ENCODE data around the gene RAF1.
"Not testable (repeated sequence)": the region's sequence is repeated elsewhere in the genome, so short reads cannot be mapped to it uniquely, and the experiment has no call there.

The RAF1 gene

DNA sequence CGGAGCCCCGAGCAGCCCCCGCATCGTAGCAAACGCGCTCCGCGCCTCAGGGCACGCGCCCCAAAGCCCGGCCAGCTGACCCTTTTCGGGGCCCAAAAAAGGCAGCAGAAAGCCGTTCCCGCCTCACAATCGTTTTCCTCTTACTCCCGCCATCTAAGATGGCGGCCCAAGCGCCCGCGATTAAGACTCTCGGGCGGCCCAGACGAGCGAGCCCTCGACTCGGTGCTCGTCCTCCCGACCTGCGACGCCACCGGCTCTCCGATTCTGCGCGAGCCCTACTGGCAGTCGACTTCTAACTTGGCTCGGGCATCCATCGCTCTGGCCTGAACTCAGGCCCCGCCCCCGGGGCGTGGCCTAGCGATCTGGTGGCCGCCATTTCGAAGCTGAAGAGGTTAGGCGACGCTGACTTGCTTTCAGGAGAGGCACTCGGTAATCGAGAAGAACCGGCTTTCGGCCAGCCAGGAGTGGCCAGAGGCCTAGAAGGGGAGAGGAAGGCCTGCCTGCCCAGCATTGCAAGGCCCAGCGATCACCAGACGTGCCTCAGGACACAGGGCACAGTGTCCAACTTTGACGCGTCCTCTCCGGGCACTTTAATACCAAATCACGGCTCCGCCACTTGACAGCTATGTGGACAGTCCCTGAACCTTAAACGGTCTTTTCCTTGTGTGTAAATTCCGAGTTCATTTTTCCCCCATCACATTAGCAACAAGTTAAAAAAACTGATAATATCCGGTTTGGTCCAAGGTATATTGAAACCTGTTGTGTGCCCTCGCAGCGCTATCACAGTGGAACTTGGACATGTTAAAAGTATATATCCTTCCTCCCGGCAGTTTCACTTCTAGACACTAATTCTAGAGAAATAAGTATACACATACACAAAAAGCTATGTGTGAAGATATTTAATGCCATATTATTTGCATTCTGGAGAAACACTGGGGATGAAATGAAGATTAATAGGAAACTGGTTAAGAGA is at the start of gene RAF1:
TSS of gene RAF1 (minus strand) at position 182 of the 973 bp plus-strand sequence. CDS start 45,396 bp downstream, outside the sequence.
- peak; percentile 98 for DNase-seq

DNA sequence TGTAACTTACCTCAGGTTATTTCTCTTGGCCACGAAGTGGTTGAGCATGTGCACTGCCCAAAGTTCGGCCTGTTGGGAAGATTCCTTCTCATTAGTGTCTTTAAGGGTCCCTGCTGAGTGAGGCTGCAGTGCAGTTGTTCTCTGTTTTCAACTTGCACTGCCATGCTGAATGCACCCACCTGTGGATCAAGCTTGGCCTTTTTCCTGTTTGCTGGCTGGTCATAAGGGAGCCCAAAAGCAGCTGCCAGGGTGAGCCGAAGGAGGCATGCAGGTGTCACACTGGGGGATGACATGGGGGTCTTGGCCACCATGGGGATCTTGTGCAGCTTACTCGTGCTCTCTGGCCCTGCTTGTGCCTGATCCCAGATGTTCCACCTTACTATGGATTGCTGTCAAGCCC is 46.1 kb upstream of the RAF1 start:
- no peak for DNase-seq

DNA sequence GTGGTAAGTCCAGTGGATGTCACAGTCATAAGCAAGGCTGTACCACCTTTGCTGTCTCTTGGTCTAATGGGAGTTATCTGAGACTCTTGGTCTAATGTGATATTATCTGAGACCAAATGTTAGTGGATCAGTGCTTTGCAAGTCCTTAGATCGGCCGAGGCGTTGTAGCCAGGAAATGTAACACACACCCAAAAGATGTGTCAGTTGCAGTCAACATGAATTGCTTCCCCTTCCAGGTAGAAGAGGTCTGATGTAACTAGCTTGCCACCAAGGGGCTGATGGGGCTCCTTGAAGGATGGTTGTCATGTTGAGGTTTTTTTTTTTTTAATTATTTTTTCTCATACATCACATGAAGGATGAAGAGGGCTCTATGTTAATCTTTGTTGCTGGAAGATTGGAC is 45.4 kb upstream of the RAF1 start:
- no peak for DNase-seq

DNA sequence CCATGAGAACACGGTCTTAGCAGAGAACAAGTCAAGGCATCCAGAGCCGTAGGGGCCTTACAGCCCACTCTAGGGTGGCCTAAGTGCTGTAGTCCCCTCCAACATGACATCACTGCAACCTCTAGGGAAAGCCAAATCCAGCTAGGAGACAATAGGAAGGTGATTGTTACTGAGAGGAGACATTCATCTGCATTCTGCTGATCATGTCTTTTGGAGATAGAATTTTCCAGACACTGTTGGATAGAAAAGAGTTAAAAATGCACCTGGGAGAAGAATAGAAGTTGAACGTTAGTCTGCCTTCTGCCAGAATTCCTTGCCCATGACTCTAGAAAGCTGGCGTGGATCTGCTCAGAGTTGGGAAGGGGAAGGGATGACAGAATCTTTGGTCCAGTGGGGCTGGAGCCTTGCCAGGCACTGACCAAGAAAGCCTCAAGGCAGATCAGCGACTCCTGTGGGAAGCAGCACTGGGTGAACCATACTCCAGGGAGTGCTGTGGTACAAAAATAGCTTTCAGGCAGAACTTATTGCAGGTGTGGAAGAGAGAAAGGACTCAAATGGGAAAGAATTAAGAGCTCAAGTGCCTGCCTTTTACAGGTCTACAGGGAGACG is 44.8 kb upstream of the RAF1 start:
- peak; percentile 96 for DNase-seq

DNA sequence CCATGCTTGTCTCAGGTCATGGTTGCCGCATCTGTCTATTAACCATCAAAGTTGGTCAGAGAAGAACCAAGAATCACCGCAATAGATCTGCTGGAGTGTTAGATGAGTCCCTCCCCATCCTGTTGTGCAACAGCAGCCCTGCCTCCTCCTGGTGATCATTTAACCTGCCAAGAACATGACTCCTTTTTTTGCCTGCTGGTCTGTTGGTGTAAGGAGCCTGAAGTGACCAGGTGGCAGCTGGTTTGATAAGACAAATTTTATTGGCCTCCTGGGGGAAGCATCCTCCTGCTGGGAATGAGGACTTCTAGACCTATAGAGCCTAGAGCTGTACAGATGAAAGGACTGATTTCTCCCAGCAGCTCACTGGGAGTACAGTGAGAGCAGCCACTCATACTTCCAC is 43.5 kb upstream of the RAF1 start:
- peak; percentile 22 for DNase-seq

DNA sequence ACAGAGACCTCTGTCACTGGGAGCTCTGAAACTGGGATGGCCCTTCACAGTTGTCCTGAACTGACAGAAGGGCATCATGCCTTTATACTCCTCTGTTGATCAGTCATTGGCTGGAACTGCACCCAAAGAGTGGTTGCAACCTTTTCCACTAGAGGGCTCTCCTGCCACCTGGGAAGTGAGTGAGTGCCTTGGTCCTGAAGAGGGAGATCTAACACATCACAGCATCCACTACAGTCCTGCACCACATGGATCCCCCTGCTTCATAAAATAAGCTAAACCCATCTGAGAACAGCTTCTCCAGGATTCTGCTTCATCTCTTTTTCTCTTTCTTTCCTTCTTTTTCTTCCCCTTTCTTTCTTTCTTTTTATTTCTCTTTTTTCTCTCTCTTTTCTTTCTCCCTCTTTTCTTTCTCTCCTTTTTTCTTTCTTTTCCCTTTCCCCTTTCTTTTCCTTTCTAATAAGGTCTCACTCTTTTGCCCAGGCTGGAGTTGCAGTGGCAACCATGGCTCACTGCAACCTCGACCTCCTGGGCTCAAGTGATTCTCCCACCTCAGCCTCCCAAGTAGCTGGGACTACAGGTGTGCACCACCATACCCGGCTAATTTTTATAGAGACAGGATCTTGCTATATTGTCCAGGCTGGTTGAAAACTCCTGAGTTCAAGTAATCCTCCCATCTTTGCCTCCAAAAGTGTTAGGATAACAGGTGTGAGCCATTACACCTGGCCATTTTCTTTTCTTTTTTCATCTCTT is 42.8 kb upstream of the RAF1 start:
- peak; percentile 78 for DNase-seq

DNA sequence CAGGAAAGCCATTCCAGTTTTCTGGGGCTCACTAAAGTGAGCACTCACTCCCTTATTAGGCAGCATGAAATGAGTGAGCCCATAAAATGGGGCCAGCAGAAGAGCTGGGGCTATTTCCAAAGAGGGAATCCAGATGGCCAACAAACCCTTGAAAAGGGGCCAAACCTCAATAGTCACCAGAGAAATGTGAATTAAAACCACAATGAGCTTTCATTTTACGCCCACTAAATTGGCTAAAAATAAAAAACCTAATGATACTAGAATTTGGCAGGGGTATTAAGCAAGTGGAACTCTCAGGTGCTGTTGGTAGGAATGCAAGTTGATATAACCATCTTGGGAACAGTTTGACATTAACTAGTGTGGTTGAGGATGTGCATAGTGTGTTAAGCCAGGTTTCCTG is 42.1 kb upstream of the RAF1 start:
- DNase-seq, result peak; percentile 72

DNA sequence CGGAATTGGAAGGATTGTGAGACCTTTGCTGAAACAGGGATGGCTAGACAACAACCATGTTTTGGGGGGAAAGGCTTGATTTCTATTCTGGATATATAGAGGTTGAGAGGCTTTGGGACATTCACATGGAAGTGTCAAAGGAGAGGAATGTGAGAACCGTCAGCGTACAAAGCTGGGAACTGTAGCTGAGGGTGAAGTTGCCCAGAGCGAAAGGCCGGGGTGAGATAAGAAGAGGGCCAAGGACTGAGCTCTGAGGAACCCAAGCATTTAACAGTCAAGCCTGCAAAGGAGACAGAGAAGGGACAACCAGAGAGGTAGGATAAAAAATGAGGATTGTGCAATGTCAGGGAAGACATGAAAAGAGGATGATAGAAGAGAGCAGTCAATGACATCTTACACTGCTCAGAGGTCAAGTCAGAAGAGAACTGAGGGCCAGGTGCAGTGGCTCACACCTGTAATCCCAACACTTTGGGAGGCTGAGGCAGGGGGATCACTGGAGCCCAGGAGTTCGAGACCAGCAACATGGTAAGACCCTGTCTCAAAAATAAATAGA is 41.5 kb upstream of the RAF1 start:
- DNase-seq, result no peak

DNA sequence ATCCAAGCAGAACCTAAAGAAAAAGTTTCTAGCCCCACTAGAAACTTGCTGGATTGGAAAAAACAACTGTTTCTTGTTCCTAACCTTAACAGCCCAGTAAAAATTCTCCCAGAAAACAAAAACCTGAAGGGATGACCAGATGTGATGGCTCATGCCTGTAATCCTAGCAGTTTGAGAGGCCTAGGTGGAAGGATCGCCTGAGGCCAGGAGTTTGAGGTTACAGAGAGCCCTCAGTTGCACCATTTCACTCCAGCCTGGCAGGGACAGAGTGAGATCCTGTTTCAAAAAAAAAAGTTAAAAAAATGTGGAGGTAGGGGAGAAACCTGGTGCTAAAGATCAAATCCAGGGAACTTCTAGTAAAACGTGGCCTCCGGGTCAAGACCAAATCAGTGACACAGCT is 38.6 kb upstream of the RAF1 start:
- no peak for DNase-seq

DNA sequence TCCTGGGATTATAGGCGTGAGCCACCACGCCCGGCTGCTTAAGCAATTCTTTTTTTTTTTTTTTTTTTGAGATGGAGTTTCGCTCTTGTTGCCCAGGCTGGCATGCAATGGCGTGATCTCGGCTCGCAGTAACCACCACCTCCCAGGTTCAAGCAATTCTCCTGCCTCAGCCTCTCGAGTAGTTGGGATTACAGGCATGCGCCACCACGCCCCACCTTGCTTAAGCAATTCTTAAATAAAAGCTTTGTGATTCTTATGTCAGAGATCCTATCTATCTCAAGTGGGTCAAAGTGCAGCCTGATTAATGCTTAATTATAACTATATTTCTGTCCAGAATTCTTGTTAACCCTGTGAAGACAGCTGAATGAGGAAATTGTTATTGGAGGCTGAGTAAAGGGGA is 37.7 kb upstream of the RAF1 start:
- not testable (repeated sequence) for DNase-seq

DNA sequence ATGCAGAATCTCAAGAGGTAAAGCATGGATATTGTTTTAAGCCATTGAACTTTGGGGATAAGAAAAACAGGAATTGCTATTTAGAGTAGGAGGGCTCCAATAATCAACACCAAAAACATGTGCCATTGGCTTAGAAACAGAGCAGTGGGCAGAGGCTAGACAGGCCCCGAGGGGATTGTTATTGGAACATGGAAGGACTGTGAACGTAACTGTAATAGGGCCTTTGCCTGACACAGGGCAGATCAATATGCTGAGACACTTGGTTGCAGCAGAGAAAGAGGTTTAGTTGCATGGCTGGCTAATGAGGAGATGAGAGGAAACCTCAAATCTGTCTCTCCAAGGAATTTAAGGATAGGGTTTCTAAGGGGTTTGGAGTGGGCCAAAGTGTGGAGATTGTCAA is 36.9 kb upstream of the RAF1 start:
- no peak for DNase-seq

DNA sequence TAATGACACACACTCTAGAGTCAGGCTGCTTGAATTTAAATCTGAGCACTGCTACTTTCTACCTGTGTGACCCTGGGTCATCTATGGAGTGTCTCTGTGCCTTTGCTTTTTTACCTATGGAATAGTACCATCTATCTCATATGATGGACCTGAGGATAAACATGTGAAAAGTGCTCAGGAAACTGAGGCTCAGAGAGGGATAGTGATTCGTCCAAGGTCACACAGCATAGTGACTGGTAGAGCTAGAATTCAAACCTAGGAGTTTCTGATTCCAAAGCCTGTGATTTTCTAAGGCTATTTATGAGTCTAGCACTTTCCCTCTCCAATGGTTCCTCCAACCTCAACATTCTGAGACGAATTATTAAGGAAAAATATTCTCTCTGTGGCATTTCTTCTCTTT is 32.0 kb upstream of the RAF1 start:
- no peak for DNase-seq

DNA sequence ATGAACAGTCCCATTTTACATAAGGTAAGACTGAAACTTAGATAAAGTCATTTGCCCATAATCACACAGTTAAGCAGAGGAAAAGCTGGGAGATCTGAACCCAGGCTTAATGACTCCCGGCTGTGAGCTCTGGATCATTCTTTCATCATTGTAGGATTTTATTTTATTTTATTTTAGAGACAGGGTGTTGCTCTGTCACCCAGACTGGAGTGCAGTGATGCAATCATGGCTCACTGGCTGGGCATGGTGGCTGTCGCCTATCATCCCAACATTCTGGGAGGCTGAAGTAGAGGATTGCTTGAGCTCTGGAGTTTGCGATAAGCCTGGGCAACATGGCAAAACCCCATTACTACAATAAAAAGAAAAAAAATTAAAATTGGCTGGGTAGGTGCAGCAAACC is 31.2 kb upstream of the RAF1 start:
- no peak for DNase-seq

DNA sequence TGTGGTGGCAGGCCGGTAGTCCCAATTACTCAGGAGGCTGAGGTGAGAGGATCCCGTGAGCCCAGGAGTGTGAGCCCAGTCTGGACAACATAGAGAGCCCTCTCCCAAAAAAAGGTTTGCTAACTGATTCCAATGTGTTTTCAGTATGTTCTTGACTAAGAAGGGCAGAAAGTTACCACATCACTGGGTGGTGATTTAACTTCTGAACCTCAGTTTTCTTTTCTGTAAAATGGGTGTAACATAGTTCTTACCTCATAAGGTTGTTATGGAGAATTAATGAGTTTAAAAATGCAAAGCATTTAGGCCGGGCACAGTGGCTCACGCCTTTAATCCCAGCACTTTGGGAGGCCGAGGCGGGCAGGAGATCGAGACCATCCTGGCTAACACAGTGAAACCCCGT is 28.5 kb upstream of the RAF1 start:
- DNase-seq, result no peak

DNA sequence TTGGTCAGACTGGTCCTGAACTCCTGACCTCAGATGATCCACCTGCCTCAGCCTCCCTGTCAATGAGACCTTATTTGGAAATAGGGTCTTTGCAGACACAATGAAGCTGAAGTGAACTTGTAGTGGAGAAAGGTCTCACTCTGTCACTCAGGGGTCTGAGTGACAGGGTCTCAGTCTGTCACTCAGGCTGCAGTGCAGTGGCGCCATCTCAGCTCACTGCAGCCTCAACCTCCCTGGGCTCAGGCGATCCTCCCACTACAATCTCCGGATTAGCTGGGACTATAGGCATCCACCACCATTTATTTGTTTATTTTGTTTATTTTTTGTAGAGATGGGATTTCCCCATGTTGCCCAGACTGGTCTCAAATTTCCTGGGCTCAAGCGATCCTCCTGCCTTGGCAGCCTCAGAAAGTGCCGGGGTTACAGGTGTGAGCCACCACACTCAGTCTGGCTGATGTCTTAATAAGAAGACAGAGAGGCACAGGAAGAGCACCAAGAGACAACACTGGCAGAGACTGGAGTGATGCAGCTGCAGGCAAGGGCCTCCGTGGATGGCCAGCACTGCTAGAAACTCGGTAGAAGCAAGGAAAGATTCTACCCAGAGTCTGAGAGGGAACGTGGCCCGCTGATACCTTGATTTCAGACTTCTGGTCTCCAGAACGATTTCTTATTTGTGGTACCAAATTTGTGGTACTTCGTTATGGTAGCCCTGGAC is 26.2 kb upstream of the RAF1 start:
- DNase-seq, result no peak

DNA sequence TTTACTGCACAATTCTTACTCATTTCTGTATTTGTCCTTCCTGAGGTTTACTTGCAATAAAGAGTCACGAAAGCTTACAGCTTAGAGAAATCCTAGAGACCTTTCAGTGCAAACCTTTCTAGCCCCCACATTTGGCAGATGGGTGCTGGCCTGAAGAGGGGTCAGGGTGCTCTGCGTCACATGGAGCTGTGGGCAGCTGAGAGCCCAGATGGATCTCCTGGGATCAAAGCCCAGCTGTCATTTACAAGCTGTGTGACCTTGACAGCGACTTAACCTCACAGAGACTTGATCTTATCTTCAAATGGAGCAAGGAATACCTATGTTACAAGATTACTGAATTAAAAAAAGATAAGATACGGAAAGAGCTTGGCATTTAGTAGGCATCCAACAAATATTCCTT is 24.0 kb upstream of the RAF1 start:
- no peak for DNase-seq

DNA sequence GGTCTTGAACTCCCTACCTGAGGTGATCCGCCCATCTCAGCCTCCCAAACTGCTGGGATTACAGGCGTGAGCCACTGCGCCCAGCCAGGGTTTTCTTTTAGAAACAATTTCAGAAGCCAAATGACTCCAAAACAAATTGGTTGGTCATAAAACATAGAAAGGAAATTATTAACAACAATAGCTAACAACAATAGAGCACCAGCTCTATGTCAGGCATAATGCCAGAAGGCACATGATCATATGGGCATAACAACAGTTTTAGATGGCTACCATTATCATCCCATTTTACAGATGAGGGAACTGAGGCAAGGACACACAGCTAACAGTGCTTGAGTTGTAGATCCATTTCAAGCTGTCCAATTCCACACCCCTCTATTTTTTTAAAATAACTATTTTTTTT is 22.2 kb upstream of the RAF1 start:
- no peak for DNase-seq

DNA sequence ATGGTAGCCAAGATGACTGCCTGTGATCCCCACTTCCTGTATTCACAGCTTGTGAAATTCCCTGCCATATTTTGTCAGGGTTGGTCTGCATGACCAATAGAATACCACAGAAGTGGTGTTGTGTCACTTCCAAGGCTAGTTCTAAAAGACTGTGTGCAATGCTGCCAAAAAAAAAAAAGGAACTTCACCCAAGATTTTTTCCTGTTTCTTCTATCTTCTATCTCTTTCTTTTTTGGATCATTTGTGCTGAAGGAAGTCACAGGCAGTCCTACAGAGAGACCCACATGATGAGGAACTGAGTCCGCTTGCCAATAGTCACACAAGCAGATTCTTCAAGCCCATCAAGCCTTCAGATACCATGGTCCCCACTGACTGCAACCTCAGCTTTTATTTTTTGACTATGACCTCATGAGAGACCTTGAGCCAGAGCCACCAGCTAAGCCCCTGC is 18.1 kb upstream of the RAF1 start:
- peak; percentile 70 for DNase-seq

DNA sequence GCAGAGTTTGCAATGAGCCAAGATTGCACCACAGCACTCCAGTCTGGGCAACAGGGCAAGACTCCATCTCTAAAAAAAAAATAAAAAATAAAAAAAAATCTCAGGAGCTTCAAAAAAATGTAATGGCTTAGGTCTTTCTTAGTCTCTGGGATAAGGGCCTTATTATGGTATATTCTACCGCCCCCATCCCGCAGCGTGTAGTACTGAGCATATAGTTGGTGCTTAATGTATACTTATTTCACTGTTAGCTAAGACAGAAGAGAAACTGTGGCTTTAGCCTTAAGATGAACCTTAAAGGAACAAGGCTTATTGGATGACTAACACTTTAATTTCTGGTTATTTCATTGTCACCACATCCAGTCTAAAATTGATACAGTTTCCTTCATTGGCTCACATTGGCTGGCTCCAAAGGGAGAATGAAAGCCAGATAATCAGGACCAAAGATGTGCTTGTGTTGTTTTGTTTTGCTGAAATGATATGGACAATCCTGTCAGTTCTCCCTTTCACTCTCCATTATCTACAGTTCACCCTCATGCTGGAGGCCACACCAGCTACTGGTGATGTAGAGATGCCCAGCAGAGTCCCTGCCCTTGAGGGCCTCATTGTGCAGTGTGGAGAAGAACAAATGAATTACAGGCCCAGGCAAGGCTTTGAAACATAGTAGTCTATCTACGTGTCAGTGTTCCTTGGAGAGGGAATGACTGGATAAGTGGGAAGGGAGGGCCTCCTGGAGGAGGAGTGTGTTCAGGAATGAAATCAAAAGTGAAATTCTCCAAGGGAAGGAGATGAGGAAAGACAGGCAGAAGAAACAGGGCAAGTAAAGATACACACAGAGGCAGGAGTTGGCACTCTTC is 17.4 kb upstream of the RAF1 start:
- DNase-seq, result no peak

DNA sequence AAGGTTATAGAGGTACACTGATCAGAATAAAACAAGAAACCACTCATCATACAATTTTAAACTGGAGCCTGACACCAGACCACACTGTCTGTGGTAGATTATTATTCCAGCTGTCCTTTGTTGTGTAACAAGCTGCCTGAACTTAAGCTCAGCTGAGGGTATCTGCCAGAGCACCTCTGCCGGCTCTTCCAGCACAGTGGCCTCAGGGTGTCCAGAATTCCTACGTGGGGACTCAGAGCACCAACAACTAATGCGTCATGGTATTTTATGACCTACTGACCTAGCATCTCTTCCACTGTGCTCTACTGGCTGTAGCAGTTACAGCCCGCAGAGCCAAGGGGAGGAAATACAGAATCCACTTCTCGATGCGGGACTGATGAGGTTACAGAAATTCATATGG is 15.6 kb upstream of the RAF1 start:
- DNase-seq, result peak; percentile 99

DNA sequence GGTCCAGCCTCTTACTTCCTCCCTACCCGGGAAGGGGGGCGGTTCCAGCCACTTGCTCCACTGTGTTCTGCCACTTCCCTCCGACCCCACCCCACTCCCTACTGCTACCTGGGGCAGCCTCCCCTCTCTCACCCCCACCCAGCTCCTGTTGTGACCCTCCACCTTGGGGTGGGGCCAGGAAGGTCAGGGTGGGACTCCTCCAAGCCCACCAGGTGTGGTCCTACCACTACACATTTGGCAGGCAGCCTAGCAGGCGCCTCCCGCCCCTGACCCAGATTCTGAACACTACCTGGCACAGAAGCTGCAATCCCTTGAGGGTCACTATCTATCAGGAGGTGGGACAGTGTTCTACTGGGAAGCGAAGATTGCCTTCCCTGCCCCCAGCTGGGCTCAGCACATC is 13.7 kb upstream of the RAF1 start:
- DNase-seq, result no peak

All from EL (cell line).